PFSK-1 (cell line): ENCODE measurements around the gene OSBPL10.

ENCODE experiments used
- FOXP2 ChIP-seq: optimal IDR thresholded peaks from 2 replicates; pipeline ENCODE3; 2011; ENCODE audit warnings: borderline replicate concordance, control low read depth, inconsistent platforms; ENCODE audit not compliant: insufficient read depth; ENCODE audit errors: extremely low read length, extremely low read depth
- POLR2AphosphoS5 ChIP-seq: IDR thresholded peaks from 2 replicates; pipeline ENCODE4 v1.6.1; 2012; ENCODE audit warnings: low read depth, mild to moderate bottlenecking, control low read depth, low read length, moderate library complexity
- REST ChIP-seq, 2 experiments: IDR thresholded peaks; 2 replicates each; pipeline versions ENCODE4 v1.6.1 to v1.8.0; 2011 to 2012; ENCODE audit warnings: low read depth in 2 of 2, low read length in 2 of 2, control low read depth in 1 of 2, inconsistent platforms in 1 of 2, mild to moderate bottlenecking in 1 of 2, moderate library complexity in 1 of 2; ENCODE audit not compliant: insufficient read depth in 1 of 2
- SIN3A ChIP-seq: IDR thresholded peaks from 2 replicates; pipeline ENCODE4 v1.6.1; 2012; ENCODE audit warnings: mild to moderate bottlenecking, low read length, moderate library complexity, borderline replicate concordance; ENCODE audit not compliant: insufficient read depth
- TAF1 ChIP-seq: IDR thresholded peaks from 2 replicates; pipeline ENCODE4 v1.6.1; 2012; ENCODE audit warnings: low read length, control low read depth, borderline replicate concordance; ENCODE audit not compliant: insufficient read depth

OSBPL10 gene

GRCh38 chr3:31725976-31726375 lies 255.1 kb downstream of the OSBPL10 start:
- TF ChIP-seq SIN3A = no peak
- no peak for TF ChIP-seq REST (IDR thresholded peaks at IDR 0.05; ENCODE audit: insufficient read depth in 1 of 2, low read depth in 2 of 2, low read length in 2 of 2)
- no peak for TF ChIP-seq POLR2AphosphoS5
- no peak for TF ChIP-seq TAF1

GRCh38 chr3:31725568-31725967 lies 255.5 kb downstream of the OSBPL10 start:
- TF ChIP-seq TAF1 = no peak
- TF ChIP-seq FOXP2 = no peak
- no peak for TF ChIP-seq REST (IDR thresholded peaks at IDR 0.05; ENCODE audit: insufficient read depth in 1 of 2, low read depth in 2 of 2, low read length in 2 of 2)
- no peak for TF ChIP-seq SIN3A
- TF ChIP-seq POLR2AphosphoS5 = no peak

GRCh38 chr3:31724651-31725050 lies 256.4 kb downstream of the OSBPL10 start:
- TF ChIP-seq POLR2AphosphoS5 (no peak), REST (IDR thresholded peaks at IDR 0.05; ENCODE audit: insufficient read depth in 1 of 2, low read depth in 2 of 2, low read length in 2 of 2) (no peak), FOXP2 (no peak), SIN3A (no peak), TAF1 (no peak)

- TF ChIP-seq SIN3A (no peak), POLR2AphosphoS5 (no peak), TAF1 (no peak), REST (IDR thresholded peaks at IDR 0.05; ENCODE audit: insufficient read depth in 1 of 2, low read depth in 2 of 2, low read length in 2 of 2) (no peak), FOXP2 (no peak)
These were observed 256.9 kb downstream of the OSBPL10 start for GRCh38 chr3:31724116-31724515.

- TF ChIP-seq TAF1 (no peak), REST (IDR thresholded peaks at IDR 0.05; ENCODE audit: insufficient read depth in 1 of 2, low read depth in 2 of 2, low read length in 2 of 2) (no peak), SIN3A (no peak), FOXP2 (no peak), POLR2AphosphoS5 (no peak)
These were observed 257.4 kb downstream of the OSBPL10 start for GRCh38 chr3:31723701-31724100.
